ENCODE measurements around the gene ILRUN.
"Not testable (repeated sequence)": the region's sequence is repeated elsewhere in the genome, so short reads cannot be mapped to it uniquely, and the experiment has no call there.

Gene ILRUN

GRCh38 chr6:34697904-34698559, 1.5 kb upstream of the ILRUN start:
- DNase-seq (ENCODE audit: low read depth in 1 of 2, low spot score in 1 of 2) = no peak

- DNase-seq (ENCODE audit: low read depth in 1 of 2, low spot score in 1 of 2) = no peak
Measured at GRCh38 chr6:34697544-34697836, 923 bp upstream of the ILRUN start.

GRCh38 chr6:34696189-34696738, 303 bp downstream of the ILRUN start:
- no peak for DNase-seq (ENCODE audit: low read depth in 1 of 2, low spot score in 1 of 2)

DNA sequence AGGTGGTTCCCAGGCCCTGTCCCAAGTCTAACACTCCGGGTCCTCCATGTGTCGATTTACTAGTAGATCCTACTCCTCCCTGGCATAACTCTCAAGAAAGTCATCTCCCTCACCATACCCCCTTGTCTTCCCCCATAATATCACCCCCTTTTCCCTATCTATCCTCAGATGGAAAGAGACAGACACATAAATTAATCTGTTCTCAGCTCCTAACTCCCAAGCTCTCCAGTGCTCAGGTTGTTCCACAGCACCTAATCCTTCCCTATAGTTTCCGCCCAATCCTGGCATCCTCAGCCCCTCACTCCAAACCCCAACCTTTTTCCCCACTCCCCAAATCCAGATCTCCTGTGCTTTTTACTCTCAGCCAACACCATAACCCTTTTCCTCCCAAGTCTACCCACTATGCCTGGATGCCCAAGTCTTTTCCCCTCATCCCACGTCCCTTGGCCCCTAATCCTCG, 808 bp downstream of the ILRUN start:
- no peak for DNase-seq (ENCODE audit: low read depth in 1 of 2, low spot score in 1 of 2)

DNA sequence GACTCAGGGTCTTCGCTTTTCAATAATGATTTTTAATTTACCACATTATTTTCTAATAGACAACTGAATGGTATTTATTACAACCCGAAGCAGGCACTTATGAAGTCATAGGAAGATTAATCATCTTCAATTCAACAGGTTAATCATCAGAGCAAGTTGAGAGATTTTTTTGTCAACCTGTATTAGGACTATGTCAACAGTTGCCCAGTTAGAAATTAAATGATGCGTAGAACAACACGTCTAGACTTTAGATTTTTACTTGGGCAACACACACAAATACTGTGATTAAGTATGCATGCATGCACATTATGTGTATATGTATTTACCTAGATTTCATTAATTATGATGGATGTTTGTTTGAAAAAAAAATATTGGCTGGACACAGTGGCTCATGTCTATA, 4.3 kb downstream of the ILRUN start:
- no peak for DNase-seq (ENCODE audit: low read depth in 1 of 2, low spot score in 1 of 2)

GRCh38 chr6:34689742-34690141, 6.8 kb downstream of the ILRUN start:
- DNase-seq (ENCODE audit: low read depth in 1 of 2, low spot score in 1 of 2) = no peak

DNA sequence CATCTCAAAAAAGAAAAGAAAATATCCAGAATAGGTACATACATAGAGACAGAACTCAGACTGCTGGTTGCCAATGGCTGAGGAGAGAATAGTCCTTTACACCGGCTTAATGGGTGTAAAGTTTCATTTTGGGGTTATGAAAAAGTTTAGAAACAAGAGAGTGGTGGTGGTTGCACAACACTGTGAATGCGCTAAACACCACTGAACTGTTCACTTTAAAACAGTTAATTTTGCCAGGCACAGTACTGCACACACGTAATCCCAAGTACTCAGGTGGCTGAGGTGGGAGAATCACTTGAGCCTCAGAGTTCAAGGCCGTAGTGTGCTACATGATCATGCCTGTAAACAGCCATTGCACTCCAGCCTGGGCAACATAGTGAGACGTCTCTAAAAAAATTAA, 7.6 kb downstream of the ILRUN start:
- no peak for DNase-seq (ENCODE audit: low read depth in 1 of 2, low spot score in 1 of 2)

DNA sequence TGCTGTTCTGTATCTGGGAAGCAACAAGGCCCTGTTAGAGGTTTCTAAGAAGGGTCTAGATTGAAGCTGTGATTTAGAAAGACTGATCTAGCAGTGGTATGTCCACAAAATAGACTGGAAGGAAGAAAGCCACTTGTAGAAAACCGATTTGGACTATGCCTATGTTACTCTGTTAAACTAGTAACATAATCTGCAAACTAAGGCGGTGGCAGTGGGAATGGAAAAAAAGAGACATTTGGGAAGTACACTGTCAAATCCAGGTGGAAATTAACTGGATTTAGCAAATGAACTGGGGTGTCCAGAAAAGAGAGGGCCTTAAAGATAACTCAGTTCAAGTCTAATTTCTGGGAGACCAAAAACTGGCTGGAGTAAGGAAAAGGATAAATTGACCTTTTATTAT, 11.6 kb downstream of the ILRUN start:
- no peak for DNase-seq (ENCODE audit: low read depth in 1 of 2, low spot score in 1 of 2)

DNA sequence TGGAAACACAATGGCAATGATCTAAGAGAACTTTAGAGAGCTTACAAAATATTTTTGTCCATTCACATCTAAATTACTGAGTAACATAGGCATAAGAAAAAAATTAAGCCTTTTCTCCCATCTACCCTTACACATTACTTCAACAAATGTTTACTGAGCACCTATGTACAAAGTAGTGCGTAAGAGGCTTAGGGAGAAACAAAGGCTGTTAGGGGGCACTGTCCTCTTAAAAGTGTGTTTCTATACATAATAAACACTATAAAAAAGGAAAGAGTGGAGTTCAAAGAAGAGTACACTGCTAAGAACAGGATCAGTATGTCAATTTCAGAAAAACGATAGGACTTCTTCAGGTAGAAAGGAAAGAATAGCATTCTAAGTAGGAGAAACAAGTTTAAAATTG, 12.2 kb downstream of the ILRUN start:
- DNase-seq (ENCODE audit: low read depth in 1 of 2, low spot score in 1 of 2) = no peak

DNA sequence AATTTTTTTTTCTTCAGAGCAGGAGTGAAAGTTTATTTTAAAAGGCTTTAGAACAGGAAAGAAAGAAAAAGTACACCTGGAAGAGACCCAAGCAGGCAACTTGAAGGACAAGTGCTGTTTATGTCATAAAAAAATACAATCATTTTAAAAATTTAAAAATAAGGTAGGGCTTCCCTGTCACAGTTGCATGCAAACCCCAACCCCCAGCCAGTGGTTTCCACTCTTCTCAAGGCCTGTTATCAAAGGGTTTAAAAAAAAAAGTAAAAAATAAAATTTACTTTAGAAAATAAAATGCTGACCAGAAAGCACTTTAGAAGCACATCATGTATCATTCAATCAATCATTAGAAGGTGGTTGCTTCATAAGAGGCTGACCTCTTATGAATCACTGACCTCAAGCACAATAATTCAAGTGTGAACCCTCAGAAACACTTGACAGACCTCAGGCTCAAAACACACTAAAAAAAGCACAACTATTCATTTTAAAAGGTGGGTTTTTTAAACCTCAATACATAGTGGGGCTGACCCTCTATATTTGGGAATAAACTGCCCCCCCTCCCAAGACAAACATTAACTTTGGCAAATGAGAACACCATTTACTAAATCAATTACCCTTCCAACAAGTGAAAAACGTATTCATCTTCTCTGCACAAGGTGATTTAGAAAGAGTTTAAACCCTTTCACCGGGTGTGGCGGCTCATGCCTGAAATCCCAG, 15.6 kb downstream of the ILRUN start:
- no peak for DNase-seq (ENCODE audit: low read depth in 1 of 2, low spot score in 1 of 2)

DNA sequence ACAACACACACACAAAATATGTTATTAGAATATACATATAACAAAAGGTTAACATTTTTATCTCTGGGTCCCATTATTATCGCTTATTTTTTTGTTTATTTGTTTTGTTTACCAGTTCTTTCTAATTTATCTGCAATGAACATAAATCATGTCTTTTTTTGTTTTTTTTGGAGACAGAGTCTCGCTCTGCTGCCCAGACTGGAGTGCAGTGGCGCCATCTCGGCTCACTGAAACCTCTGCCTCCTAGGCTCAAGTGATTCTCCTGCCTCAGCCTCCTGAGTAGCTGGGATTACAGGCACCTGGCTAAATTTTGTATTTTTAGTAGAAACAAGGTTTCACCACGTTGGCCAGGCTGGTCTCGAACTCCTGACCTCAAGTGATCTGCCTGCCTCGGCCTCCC, 16.3 kb downstream of the ILRUN start:
- not testable (repeated sequence) for DNase-seq (ENCODE audit: low read depth in 1 of 2, low spot score in 1 of 2)

DNA sequence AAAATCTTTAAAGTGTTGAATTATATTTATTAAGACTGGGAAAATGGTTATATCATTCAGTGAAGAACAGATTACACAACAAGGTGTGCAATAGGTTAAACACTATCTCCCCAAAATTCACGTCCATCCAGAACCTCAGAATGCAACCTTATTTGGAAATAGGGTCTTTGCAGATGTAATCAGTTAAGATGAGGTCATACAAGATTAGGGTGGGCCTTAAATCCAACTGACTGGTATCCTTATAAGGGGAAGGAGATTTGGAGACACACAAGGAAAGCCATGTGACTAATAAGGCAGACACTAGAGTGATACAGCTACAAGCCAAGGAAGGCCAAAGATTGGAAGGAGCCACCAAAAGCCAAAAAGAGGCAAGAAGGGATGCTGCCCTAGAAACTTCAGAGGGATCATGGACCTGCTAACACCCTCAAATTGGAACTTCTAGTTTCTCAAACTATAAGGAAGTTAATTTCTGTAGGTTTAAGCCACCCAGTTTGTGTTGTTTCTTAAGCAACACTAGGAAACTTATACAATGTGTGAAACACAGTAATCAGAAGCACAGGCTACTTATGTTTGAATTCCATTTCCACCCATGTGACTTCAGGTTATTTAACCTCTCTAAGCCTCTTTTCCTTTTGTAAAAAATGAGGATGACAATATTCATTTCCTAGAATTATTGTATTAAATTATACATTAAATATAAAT, 16.9 kb downstream of the ILRUN start:
- DNase-seq (ENCODE audit: low read depth in 1 of 2, low spot score in 1 of 2) = no peak

- DNase-seq (ENCODE audit: low read depth in 1 of 2, low spot score in 1 of 2) = no peak
Measured at GRCh38 chr6:34676140-34676539, 20.4 kb downstream of the ILRUN start.

- DNase-seq (ENCODE audit: low read depth in 1 of 2, low spot score in 1 of 2) = not testable (repeated sequence)
Measured at GRCh38 chr6:34674930-34675329, 21.6 kb downstream of the ILRUN start.

- DNase-seq (ENCODE audit: low read depth in 1 of 2, low spot score in 1 of 2) = no peak
Measured at GRCh38 chr6:34674268-34674639, 22.3 kb downstream of the ILRUN start.

- no peak for DNase-seq (ENCODE audit: low read depth in 1 of 2, low spot score in 1 of 2)
Measured at GRCh38 chr6:34673064-34673463, 23.5 kb downstream of the ILRUN start.

DNA sequence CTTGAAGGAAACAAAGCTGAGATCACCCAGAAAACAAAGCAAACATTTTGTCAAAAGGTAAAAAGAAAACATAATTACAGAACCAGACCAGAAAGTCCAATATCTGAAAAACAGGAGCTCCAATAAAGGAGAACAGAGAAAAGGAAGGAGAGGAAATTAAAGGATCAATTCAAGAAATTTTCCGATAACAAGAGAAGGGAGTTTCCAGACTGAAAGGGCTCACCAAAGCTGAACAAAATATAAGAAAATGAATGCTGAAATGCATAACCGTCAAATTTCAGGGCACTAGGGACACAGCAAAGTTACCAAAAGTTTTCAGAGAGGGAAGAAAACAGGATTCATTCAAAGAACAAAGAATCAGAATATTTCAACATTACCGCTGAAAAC, 23.9 kb downstream of the ILRUN start:
- no peak for DNase-seq (ENCODE audit: low read depth in 1 of 2, low spot score in 1 of 2)

DNA sequence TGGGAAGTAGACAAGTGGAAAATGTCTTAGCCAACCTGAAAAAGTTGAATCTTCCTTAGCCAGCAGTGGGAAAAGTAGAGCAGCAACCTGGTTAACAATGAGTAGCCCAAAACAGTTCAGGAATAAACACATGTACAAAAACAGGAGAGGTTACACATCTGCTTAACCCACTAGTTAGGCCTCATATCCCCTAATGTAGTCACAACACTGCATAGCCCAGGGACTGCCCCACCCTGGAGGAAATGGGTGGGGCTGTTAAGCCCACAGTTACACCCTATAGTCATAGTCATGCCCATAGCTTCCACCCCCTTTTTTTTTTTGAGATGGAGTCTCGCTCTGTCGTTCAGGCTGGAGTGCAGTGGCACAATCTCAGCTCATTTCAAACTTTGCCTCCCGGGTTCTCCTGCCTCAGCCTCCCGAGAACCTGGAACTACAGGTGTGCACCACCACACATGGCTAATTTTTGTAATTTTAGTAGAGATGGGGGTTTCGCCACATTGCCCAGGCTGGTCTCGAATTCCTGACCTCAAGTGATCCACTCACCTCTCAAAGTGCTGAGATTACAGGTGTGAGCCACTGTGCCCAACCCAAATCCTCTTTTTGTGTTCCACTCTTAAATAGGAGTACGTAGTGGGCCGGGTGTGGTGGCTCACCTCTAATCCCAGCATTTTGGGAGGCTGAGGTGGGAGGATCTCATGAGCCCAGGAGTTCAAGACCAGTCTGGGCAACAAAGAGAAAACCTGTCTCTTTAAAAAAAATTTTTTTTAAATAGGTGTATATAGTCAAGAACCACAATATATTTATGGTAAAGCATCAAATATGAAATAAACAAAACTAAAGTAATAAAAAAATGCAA, 24.5 kb downstream of the ILRUN start:
- DNase-seq (ENCODE audit: low read depth in 1 of 2, low spot score in 1 of 2) = peak; percentile 47 to 60

DNA sequence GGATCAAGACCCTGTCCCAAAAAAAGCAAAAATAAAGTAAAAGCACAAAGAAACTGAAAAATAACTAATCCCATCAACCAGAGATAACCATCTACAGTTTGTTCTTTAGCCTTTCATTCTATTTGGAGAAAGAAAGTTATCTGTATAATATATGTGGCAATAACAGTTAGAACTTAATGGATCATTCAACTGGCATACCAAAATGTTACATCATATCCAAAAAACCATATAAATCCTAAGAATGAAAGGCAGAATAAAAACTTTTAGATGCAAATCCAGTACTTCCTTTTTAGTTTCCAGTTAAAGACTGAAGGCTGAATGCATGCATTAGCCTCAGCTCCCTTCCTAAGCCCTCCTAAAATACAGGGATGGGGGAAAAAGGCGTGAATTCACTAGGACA, 25.2 kb downstream of the ILRUN start:
- no peak for DNase-seq (ENCODE audit: low read depth in 1 of 2, low spot score in 1 of 2)

GRCh38 chr6:34668799-34669198, 27.8 kb downstream of the ILRUN start:
- not testable (repeated sequence) for DNase-seq (ENCODE audit: low read depth in 1 of 2, low spot score in 1 of 2)

GRCh38 chr6:34667481-34668238, 28.9 kb downstream of the ILRUN start:
- DNase-seq (ENCODE audit: low read depth in 1 of 2, low spot score in 1 of 2) = no peak
